NCI-H2196 treated with DMSO at 0.1 percent for 48 hours (cell line): ENCODE data around the gene RFX2.
"Not testable (repeated sequence)": the region's sequence is repeated elsewhere in the genome, so short reads cannot be mapped to it uniquely, and the experiment has no call there.

Experiments used
- DNase-seq: peaks from one replicate; lab custom pipeline; 2025; ENCODE audit not compliant: unreplicated experiment; lab: John Stamatoyannopoulos, UW

RFX2 gene

GRCh38 chr19:6076675-6077463 is 33.4 kb downstream of the RFX2 start:
- DNase-seq: no peak

GRCh38 chr19:6076291-6076665 is 34.0 kb downstream of the RFX2 start:
- no peak for DNase-seq

- DNase-seq: no peak
These were observed 35.4 kb downstream of the RFX2 start for GRCh38 chr19:6074709-6075403.

GRCh38 chr19:6073858-6074708 is 36.2 kb downstream of the RFX2 start:
- no peak for DNase-seq

GRCh38 chr19:6073233-6073632 is 37.1 kb downstream of the RFX2 start:
- DNase-seq: not testable (repeated sequence)

GRCh38 chr19:6071875-6072274 is 38.4 kb downstream of the RFX2 start:
- DNase-seq: no peak

- DNase-seq: no peak
These were observed 39.4 kb downstream of the RFX2 start for GRCh38 chr19:6070720-6071485.

GRCh38 chr19:6070207-6070681 is 40.1 kb downstream of the RFX2 start:
- DNase-seq: no peak

- no peak for DNase-seq
These were observed 41.0 kb downstream of the RFX2 start for GRCh38 chr19:6069268-6069791.

- no peak for DNase-seq
These were observed 41.6 kb downstream of the RFX2 start for GRCh38 chr19:6068711-6069110.

- DNase-seq: no peak
These were observed 42.3 kb downstream of the RFX2 start for GRCh38 chr19:6067975-6068374.

- peak; percentile 97 for DNase-seq
These were observed 43.3 kb downstream of the RFX2 start for GRCh38 chr19:6066661-6067646.

GRCh38 chr19:6065685-6066374 is 44.5 kb downstream of the RFX2 start:
- peak; percentile 52 for DNase-seq

- no peak for DNase-seq
These were observed 45.8 kb downstream of the RFX2 start for GRCh38 chr19:6064336-6065073.

- DNase-seq: no peak
These were observed 46.5 kb downstream of the RFX2 start for GRCh38 chr19:6063576-6064335.

GRCh38 chr19:6062961-6063575 is 47.2 kb downstream of the RFX2 start:
- no peak for DNase-seq

GRCh38 chr19:6062274-6062673 is 48.0 kb downstream of the RFX2 start:
- no peak for DNase-seq
